K562 (cell line): ENCODE measurements around the gene FNBP1. TPM values are rescaled to one million over a fixed set of nuclear protein-coding genes. Genes with fewer than 3 reads are reported as not detected.

ENCODE experiments used
- BCL6 ChIP-seq: fragments of 250-450 bp; sonication (Bioruptor Pico); IDR thresholded peaks from 2 replicates; pipeline ENCODE4 v1.4.0; 2020
- CGGBP1 ChIP-seq: fragments of 250-450 bp; sonication (Bioruptor Pico); IDR thresholded peaks from 2 replicates; pipeline ENCODE4 v1.9.0; 2021; ENCODE audit warnings: mild to moderate bottlenecking
- DEAF1 ChIP-seq: fragments of 450-650 bp; formaldehyde crosslinking; IDR thresholded peaks from 2 replicates; pipeline ENCODE4 v1.4.0; 2020; ENCODE audit warnings: mild to moderate bottlenecking, moderate library complexity
- MLX ChIP-seq, 2 experiments: fragments of 450-650 bp in 1 of 2; sonication (generic) in 1 of 2; formaldehyde crosslinking; conservative IDR thresholded peaks; 2 replicates each; pipeline versions ENCODE4 v1.4.0 to v1.8.1; 2020 to 2022; ENCODE audit warnings: mild to moderate bottlenecking in 1 of 2, missing genetic modification reagents in 1 of 2
- MYC ChIP-seq, 2 experiments: fragments of 250-450 bp in 1 of 2; sonication (Bioruptor Pico) in 1 of 2; IDR thresholded peaks; 2 replicates each; pipeline versions ENCODE4 v1.5.1 to v1.6.1; 2012 to 2021; ENCODE audit warnings: low read depth in 2 of 2, borderline replicate concordance in 1 of 2, improper control_type of control experiment in 1 of 2, low read length in 1 of 2, mild to moderate bottlenecking in 1 of 2, moderate library complexity in 1 of 2
- NEUROD1 ChIP-seq: fragments of 150-350 bp; IDR thresholded peaks from 2 replicates; pipeline ENCODE4 v1.6.1; 2014; ENCODE audit warnings: borderline replicate concordance, low read length, low read depth; ENCODE audit not compliant: partially characterized antibody
- PHF8 ChIP-seq: fragments of 200-600 bp; sonication (generic); IDR thresholded peaks from 2 replicates; pipeline ENCODE4 v1.6.1; 2012; ENCODE audit warnings: mixed run types, mild to moderate bottlenecking, inconsistent platforms, low read length, moderate library complexity, borderline replicate concordance
- RAD21 ChIP-seq, 2 experiments: fragments of 250-450 bp in 1 of 2; fragments of 450-650 bp in 1 of 2; sonication (Bioruptor Pico) in 1 of 2; formaldehyde crosslinking in 1 of 2; IDR thresholded peaks in 1 of 2; conservative IDR thresholded peaks in 1 of 2; 2 replicates each; pipeline versions ENCODE4 v1.4.0 to v1.8.0; 2020 to 2022; ENCODE audit warnings: mild to moderate bottlenecking in 2 of 2, moderate library complexity in 1 of 2
- RCOR1 ChIP-seq, 2 experiments: IDR thresholded peaks; 2 replicates each; pipeline ENCODE4 v1.6.1; 2012; ENCODE audit warnings: low read depth in 2 of 2, low read length in 2 of 2, borderline replicate concordance in 1 of 2, improper control_type of control experiment in 1 of 2
- SIX5 ChIP-seq, 2 experiments: IDR thresholded peaks; 2 replicates each; pipeline ENCODE4 v1.6.1; 2011; ENCODE audit warnings: low read length in 2 of 2, borderline replicate concordance in 1 of 2, low read depth in 1 of 2, mild to moderate bottlenecking in 1 of 2, moderate library complexity in 1 of 2; ENCODE audit not compliant: insufficient read depth in 1 of 2
- SMC3 ChIP-seq: conservative IDR thresholded peaks from 2 replicates; pipeline ENCODE4 v1.6.1; 2011; ENCODE audit warnings: low read depth, low read length, improper control_type of control experiment; ENCODE audit not compliant: insufficient read depth
- SNRNP70 ChIP-seq: fragments of 200-400 bp; formaldehyde crosslinking; optimal IDR thresholded peaks from 2 replicates; pipeline ENCODE3; 2017; ENCODE audit warnings: low read depth, low read length
- XRCC5 ChIP-seq: fragments of 200-400 bp; formaldehyde crosslinking; IDR thresholded peaks from 2 replicates; pipeline ENCODE4 v1.6.1; 2017; ENCODE audit warnings: low read depth, mild to moderate bottlenecking, low read length
- ZBTB1 ChIP-seq: sonication (generic); formaldehyde crosslinking; IDR thresholded peaks from 2 replicates; pipeline ENCODE4 v1.8.1; 2023; ENCODE audit warnings: missing genetic modification reagents, low read depth, mild to moderate bottlenecking, borderline replicate concordance
- ZBTB12 ChIP-seq: fragments of 250-450 bp; sonication (Bioruptor Pico); IDR thresholded peaks from 2 replicates; pipeline ENCODE4 v1.4.0; 2020
- ZBTB17 ChIP-seq: fragments of 450-650 bp; formaldehyde crosslinking; IDR thresholded peaks from 2 replicates; pipeline ENCODE4 v1.4.0; 2020; ENCODE audit warnings: mild to moderate bottlenecking
- ZBTB9 ChIP-seq: fragments of 450-650 bp; formaldehyde crosslinking; IDR thresholded peaks from 2 replicates; pipeline ENCODE4 v1.4.0; 2020; ENCODE audit warnings: mild to moderate bottlenecking, moderate library complexity
- ZNF449 ChIP-seq: fragments of 250-450 bp; sonication (Bioruptor Pico); IDR thresholded peaks from 2 replicates; pipeline ENCODE4 v1.8.0; 2022; ENCODE audit warnings: moderate library complexity, mild to moderate bottlenecking, inconsistent platforms
- polyA plus RNA-seq, 8 experiments: library from polyadenylated mRNA; depleted of rRNA in 4 of 8; stranded (reverse) in 5 of 8; unstranded in 3 of 8; fragments of >200 nt; fragmentation: Nextera tagmentation in 2 of 8; fragmentation: Illumina TruSeq in 1 of 8; extraction: Ambion mirVana in 2 of 8; extraction: Trizol in 1 of 8; gene quantifications; 2 replicates each; pipeline versions ENCODE4 v1.2.1 to v1.2.3, GENCODE V29; 2011 to 2014; ENCODE audit warnings: inconsistent platforms in 1 of 8, missing spikeins in 1 of 8
- total RNA-seq, 7 experiments: library from RNA; depleted of rRNA in 6 of 7; stranded (reverse); fragments of >200 nt in 6 of 7; fragmentation: Illumina TruSeq in 2 of 7; extraction: Trizol in 2 of 7; gene quantifications; 2 replicates each; pipeline versions ENCODE4 v1.2.1 to v1.2.3, GENCODE V29; 2011 to 2021; ENCODE audit warnings: low replicate concordance in 1 of 7

The FNBP1 gene
- total and polyA plus RNA-seq, 9 of the 15 experiments (the other 6 are each of a cell fraction or from before 2014, with no cell fraction given) = 1.8 to 14.9 (median 7.6) TPM

- peak; percentile 82; the same call in 1 of the 2 replicates for TF ChIP-seq ZBTB9 (CRISPR knock-in tag)
- TF ChIP-seq BCL6 (CRISPR knock-in tag) = peak; percentile 15; the same call in 1 of the 2 replicates
- TF ChIP-seq XRCC5 = no peak
- peak; percentile 83; the same call in 1 of the 2 replicates for TF ChIP-seq ZBTB17 (CRISPR knock-in tag)
- peak; percentile 98 to 99 for TF ChIP-seq RCOR1 (IDR thresholded peaks at IDR 0.05; ENCODE audit: borderline replicate concordance in 1 of 2, low read depth in 2 of 2, low read length in 2 of 2)
- peak; percentile 43; the same call in 1 of the 2 replicates for TF ChIP-seq DEAF1 (CRISPR knock-in tag)
- TF ChIP-seq CGGBP1 (CRISPR knock-in tag) = 0 out of 2 replicates have a peak, but pooled peaks have one; percentile 54
- peak; percentile 68; the same call in 1 of the 2 replicates for TF ChIP-seq ZNF449 (CRISPR knock-in tag)
- peak; percentile 37; the same call in 1 of the 2 replicates for TF ChIP-seq PHF8
- no peak for TF ChIP-seq SNRNP70
- 0 out of 2 replicates have a peak, but pooled peaks have one; percentile 1 for TF ChIP-seq ZBTB12
- peak in 1 of 2 experiments; percentile 56; a peak in 3 of 4 replicates for TF ChIP-seq RAD21 (CRISPR knock-in tag; conservative IDR thresholded peaks at IDR 0.05 in 1 of 2, IDR thresholded peaks at IDR 0.05 in 1 of 2)
- TF ChIP-seq ZBTB1 (CRISPR knock-in tag) = no peak
- TF ChIP-seq SMC3 = peak; percentile 31; the same call in 1 of the 2 replicates
- peak; percentile 96 for TF ChIP-seq NEUROD1
- 0 out of 4 replicates have a peak, but pooled peaks of 1 of the 2 experiments have one; percentile 12 for TF ChIP-seq MLX (CRISPR knock-in tag; conservative IDR thresholded peaks at IDR 0.05)
- no peak for TF ChIP-seq SIX5 (IDR thresholded peaks at IDR 0.05; ENCODE audit: borderline replicate concordance in 1 of 2, insufficient read depth in 1 of 2, low read depth in 1 of 2, low read length in 2 of 2)
- peak; percentile 92 for TF ChIP-seq MYC (IDR thresholded peaks at IDR 0.05; ENCODE audit: low read depth, low read length)
- 0 out of 2 replicates have a peak, but pooled peaks have one; percentile 12 for TF ChIP-seq MYC (CRISPR knock-in tag; IDR thresholded peaks at IDR 0.05; ENCODE audit: borderline replicate concordance, low read depth)
Observed at GRCh38 chr9:129879103-129879699, 163.8 kb downstream of the FNBP1 start (continued).
